GM21447 (cell line): Measurements from ENCODE around the gene QPRT.
"Not testable (repeated sequence)": the region's sequence is repeated elsewhere in the genome, so short reads cannot be mapped to it uniquely, and the experiment has no call there.

ENCODE experiments used
- ATAC-seq: cut with Tn5 transposase; IDR thresholded peaks from one replicate; pipeline ENCODE4 v1.9.1; 2021; ENCODE audit not compliant: unreplicated experiment

Gene QPRT

DNA sequence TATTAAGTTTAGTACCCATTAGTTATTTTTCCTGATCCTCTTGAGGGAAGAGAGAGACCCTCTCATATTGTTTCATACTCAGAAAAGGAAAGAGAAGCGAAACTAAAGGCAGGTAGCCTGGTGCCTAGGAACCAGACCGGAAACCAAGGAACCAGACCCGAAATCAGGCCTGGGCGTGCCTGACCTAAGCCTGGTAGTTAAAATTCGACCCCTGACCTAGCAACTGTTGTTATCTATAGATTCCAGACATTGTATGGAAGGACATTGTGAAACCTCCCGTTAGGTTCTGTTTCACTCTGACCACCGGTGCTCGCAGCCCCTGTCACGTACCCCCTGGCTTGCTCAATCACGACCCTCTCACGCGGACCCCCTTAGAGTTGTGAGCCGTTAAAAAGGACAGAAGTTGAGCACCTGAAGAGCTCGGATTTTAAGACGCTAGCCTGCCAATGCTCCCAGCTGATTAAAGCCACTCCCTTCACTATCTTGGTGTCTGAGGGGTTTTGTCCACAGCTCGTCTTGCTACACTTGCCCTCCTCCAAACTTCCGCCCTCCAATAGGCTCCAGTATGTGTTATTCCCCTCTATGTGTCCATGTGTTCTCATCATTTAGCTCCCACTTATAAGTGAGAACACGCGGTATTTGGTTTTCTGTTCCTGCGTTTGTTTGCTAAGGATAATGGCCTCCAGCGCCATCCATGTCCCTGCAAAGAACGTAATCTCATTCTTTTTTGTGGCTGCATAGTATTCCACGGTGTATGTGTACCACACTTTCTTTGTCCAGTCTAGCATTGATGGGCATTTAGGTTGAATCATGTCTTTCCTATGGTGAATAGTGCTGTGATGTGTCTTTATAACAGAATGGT is 10.7 kb downstream of the QPRT start:
- not testable (repeated sequence) for ATAC-seq

DNA sequence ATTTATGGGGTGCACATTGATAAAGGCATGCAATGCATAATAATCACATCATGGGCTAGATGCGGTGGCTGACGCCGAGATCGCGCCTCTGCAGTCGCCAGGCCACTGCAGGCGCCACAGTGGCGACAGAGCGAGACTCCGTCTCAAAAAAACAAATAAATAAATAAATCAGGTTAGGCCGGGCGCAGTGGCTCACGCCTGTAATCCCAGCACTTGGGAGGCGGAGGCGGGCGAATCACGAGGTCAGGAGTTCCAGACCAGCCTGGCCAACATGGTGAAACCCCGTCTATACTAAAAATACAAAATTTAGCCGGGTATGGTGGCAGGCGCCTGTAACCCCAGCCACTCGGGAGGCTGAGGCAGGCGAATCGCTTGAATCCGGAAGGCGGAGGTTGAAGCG is 13.6 kb downstream of the QPRT start:
- not testable (repeated sequence) for ATAC-seq

DNA sequence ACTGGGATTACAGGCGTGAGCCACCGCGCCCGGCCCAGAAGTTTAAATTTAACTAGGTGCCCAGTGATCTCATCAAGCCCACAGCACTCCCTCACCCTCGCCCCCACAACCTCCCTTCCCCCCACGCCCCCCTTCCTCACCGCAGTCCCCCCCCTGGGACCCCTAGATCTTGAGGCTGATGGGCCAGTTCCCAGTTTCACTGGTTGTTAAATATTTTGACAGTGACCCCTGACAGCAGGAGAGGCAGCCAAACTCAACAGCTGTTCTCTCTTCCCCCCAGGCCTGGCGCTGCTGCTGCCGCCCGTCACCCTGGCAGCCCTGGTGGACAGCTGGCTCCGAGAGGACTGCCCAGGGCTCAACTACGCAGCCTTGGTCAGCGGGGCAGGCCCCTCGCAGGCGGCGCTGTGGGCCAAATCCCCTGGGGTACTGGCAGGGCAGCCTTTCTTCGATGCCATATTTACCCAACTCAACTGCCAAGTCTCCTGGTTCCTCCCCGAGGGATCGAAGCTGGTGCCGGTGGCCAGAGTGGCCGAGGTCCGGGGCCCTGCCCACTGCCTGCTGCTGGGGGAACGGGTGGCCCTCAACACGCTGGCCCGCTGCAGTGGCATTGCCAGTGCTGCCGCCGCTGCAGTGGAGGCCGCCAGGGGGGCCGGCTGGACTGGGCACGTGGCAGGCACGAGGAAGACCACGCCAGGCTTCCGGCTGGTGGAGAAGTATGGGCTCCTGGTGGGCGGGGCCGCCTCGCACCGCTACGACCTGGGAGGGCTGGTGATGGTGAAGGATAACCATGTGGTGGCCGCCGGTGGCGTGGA is 15.6 kb downstream of the QPRT start:
- ATAC-seq = no peak

DNA sequence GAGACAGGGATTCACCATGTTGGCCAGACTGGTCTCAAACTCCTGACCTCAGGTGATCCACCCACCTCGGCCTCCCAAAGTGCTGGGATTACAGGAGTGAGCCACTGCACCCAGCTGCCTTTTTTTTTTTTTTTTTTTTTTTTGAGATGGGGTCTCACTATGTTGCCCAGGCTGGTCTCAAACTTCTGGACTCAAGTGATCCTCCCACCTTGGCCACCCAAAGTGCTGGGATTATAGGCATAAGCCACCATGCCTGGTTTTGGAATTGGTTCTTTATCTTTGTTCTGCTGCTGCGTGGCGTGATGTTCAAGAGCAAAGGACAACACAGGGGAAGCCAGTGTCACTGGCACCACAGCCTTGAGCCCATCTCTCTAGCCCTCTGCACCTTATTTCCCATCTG is 16.7 kb downstream of the QPRT start:
- not testable (repeated sequence) for ATAC-seq

DNA sequence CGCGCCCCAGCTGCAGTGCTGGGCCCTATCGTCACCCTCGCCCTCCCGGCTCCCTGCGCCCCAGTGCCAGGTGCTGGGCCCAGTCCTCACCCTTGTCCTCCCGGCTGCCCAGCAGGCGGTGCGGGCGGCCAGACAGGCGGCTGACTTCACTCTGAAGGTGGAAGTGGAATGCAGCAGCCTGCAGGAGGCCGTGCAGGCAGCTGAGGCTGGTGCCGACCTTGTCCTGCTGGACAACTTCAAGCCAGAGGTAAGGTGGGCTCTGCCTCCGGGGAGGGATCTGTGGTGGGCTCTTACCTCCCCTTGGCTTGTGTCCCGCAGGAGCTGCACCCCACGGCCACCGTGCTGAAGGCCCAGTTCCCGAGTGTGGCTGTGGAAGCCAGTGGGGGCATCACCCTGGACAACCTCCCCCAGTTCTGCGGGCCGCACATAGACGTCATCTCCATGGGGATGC is 17.9 kb downstream of the QPRT start:
- ATAC-seq = no peak

DNA sequence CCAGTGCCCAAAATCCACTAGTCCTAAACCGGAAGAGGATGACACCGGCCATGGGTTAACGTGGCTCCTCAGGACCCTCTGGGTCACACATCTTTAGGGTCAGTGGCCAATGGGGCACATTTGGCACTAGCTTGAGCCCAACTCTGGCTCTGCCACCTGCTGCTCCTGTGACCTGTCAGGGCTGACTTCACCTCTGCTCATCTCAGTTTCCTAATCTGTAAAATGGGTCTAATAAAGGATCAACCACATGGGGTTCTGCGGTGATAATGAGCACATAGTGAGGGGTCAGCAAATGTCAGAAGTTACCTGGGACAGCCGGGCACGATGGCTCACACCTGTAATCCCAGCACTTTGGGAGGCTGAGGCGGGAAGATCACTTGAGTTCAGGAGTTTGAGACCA is 18.4 kb downstream of the QPRT start:
- no peak for ATAC-seq

DNA sequence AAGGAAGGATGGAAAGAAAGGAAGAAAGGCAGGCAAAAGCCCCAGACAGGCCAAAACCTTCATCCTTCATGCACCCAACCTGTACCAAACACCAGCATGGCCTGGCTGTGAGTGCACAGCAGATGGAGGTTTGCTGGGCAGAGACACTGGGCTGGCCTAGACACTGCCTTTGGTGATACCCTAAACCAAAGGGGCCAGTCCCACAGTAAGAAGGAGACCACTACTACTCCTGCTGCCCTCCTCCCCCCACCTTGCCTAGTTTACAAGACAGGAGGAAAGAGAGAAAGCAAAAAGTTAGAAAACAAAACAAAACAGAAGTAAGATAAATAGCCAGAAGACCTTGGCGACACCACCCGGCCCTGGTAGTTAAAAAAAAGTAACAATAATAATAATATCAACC is 19.1 kb downstream of the QPRT start:
- ATAC-seq = no peak

DNA sequence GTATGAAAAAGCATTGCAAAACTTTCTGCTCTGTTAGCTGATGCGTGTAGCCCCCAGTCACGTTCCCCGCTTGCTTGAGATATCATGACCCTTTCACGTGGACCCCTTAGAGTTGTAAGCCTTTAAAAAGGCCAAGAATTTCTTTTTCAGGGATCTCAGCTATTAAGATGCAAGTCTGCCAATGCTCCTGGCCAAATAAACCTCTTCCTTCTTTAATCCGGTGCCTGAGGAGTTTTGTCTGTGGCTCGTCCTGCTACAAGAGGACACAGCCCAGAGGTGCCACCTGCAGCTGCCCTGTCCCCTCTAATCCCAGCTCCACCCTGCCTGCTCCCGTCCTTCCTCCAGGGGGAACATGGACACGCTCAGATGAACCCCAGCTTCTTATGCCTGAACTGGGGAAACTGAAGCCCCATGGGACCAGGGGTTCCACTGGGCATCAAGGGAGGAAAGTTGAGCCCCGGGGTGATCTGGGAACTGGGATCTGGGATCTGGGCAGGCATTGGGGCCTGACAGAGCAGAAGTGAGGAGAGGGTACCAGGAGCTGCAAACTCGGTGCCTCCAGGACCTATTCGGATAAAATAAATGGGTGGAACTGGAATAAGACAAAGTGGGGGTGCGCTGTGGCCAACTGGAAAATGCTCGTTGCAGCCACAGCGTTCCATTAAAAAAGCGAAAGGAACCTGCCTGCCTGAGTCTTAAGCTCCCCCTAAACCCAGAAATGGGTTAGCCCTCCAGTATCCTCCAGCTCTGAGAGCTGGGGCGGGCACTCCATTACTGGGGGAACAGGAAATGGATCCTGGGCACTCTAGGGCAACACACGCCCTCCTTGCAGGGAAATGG is 19.7 kb downstream of the QPRT start:
- ATAC-seq = no peak

DNA sequence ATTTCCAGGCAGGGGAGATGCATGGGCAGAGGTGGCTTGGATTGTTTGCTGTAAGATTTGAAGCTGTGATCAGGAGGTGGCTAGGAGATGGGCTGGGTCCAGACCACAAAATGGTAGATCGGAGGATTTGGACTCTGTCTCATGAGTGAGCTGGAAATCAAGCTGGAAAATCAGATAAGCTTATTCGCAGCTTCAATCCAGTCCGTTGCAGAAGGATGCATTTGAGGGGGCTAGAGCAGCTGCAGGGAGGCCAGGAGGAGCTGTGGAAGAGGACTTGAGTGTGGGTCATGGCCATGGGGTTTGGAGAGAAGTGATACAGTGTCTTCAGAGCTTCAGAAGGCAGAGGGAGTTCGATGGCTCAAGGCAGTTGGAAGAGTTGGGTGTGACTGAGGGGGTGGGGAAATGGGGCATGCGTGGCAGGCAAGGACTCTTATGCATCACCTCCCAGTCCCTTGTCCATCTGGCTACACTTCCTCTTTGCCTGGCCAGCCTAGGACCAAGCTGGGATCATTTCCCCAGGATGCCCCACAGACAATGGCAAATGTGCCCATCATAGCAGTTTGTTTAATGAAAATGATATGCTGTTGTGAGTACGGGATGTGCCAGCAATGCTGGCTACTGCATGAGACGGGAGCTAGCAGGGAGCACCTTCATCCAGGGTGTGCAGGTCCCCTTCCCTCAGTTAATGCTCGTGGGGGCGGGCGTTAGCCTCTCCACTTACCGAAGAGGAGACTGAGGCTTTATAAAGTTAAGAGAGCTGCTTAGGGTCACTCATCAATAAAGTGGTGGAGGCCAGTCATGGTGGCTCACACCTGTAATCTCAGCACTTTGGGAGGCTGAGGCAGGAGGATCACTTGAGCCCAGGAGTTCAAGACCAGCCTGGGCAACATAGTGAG is 20.6 kb downstream of the QPRT start:
- ATAC-seq = no peak

DNA sequence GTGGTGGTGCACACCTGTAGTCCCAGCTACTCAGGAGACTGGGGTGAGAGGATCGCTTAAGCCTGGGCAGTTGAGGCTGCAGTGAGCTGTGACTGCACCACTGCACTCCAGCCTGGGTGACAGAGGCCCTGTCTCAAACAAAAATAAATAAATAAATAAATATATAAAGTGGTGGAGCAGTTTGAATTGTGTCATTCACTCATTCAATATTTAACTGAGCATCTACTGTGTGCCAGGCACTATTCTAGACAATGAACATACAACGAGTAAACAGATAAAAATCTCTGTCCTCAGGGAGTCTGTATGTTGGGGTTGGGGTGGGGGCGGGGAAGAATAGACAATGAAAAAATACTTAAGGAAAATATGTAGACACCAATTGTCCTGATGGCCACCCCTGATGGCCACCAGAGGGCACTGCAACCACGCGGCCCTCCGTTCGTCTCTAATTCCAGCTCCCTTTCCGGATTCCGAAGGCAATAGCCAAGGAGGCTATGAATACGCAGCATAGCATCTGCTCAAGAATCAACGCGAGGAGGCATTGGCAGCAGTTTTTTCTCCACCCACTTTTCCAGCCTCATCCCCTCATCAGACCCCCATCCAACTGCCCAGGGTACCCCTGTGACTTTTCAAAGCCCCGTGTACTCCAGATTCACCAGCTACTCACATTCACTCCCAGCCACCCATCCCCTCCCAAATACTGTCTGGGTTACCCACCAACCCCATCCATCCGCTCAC is 21.4 kb downstream of the QPRT start:
- ATAC-seq = no peak

DNA sequence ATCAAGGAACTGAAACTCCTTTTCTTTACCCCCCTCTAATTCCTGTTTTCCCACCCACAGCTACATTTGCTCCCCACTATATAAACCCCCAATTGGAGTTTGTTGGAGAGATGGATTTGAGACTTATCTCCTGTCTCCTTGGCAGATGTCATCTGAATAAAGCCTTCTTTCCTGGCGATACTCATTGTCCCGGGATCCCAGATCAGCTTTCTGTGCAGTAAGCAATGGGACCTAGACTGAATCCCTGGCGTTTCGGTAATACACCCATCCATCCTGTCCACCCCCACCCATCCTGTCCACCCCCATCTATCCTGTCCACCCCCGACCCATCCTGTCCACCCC is 22.2 kb downstream of the QPRT start:
- ATAC-seq = no peak

DNA sequence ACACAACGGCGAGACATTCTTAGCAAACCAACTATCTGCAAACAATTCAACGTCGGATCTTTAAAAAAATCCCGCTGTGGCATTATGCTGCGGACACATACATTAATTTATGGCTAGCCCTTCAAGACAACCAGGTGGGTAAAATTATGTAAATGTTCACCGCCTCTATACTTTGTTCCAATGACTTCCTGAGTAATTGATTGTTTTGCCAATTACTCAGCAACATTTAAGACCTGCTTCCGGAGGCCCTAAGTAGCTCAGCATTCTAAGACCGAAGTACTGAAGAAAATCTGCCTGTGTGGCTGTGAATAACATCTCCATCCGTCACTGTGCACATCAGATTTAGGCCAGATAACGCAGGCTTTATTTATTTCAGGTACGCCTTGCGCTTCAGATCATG is 23.3 kb downstream of the QPRT start:
- ATAC-seq = peak; percentile 33

DNA sequence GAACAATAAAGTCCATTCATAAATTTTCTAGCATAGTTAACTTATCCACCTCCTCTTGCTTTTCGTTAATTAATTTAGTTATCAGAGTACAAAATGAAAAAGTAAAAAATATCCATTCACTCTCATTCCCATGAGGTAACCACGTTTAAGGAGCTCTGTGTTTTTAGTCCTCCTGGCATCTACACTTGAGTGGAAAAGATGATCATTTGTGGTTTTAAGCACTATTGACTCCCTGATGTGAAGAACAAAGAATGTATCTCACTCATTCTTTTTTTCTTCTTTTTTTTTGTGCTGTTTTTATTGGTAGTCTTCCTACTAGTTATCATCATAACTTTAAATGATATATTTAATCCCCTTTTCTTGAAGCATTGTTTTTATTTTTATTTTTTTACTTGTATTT is 26.1 kb downstream of the QPRT start:
- ATAC-seq = no peak

DNA sequence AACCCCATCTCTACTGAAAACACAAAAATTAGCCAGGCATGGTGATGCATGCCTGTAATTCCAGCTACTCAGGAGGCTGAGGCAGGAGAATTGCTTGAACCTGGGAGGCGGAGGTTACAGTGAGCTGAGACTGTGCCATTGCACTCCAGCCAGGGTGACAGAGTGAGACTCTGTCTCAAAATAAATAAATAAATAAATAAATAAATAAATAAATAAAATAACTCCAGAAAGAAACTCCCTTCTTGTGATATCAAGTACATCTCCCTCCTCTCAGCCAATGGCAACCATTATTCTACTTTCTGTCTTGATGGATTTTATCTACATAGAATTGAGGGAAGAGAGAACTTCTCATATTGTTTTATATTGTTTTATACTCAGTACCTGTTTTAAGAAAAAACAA is 28.2 kb downstream of the QPRT start:
- not testable (repeated sequence) for ATAC-seq

DNA sequence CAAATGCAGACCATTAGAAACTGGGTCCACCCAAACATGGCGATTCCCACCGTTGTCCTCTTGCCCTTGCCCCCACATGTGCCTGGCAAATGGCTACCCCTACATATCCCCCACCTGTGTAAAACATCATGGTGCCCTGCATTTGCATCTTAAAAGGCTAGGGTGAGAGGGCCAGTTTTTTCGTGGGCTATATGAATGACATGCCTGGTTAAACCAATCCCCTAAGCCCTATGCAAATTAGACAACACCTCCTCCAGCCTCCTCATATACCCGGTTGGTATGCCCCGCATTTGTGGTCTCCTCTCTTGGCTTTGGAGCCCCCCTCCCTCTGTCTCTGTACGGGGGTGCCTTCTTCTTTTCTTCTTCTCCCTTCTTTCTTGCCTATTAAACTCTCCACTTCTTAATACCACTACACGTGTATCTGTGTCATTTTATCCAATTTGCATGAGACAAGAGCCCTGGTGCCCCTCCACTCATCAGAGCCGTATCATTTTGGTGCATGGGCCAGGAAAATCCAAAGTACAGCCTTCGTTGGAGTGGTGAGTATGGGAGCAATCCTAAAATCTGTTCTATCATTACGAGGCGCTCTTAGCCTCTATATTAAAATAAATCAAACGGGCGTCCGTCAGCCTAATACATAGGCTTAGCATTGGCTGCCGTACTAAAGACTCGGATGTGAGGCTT is 30.1 kb downstream of the QPRT start:
- ATAC-seq = no peak

DNA sequence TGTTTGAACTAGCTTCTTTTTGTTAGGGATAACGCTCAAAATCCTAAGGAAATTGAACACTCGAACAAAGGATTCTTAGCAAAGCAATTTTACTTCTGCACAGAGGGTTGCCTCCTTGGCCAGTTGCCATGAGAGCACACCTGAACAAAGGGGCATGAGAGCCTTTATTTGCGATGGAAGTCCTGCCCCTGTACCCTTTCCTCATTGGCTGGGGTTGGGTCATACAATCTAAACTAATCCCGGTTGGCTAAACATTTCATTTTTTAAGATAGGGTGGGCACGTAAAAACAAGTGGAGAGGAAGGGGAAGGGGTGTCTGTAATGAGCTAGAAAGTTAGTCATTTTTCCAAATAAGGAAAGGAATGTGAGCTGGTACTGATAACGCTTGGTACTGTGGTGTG is 30.7 kb downstream of the QPRT start:
- not testable (repeated sequence) for ATAC-seq

DNA sequence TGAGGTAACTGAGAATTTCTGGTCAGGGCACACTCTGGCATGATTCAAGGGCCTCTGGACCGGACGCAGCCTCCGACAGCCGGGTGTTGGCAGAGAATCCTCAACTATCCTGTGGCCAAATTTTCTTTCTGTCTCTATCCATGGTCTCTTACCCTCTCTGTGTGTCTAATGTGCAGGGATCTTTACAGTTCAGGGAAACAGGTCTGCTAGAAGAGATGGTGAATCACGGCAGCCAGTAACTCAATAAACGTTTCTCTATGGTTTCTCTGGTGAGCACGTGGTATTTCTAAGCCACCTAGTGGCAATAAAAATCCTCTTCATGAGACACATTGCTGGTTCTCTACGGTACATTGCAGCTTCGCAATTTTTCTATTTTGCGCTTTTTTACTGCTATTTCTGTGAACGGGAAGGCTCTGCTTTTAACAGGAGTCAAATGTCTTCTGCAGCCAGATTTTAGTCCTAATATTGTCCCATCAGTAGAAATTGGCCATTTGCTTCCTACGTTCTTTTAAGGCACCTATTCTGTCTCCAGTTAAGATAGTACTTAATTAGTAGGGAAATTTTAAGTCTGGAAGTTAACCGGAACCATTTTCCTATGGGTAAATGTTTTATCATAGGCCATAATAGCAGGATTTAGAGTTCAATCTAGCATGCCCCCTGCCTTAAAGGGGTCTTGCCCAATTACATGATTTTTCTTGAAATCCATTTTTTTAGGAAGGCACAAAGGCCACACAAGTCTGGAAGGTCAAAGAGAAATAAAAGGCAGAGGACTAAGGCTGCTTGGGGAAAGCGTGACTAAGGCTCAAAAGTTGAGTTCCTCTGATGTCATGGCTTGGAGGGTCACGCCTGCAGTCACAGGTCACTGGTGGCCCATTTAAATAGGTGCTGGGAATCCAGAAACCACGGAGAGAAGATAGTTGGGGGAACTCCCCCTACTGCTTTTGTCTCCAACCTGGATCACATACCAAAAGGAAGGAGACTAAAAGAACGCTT is 31.5 kb downstream of the QPRT start:
- ATAC-seq = no peak

DNA sequence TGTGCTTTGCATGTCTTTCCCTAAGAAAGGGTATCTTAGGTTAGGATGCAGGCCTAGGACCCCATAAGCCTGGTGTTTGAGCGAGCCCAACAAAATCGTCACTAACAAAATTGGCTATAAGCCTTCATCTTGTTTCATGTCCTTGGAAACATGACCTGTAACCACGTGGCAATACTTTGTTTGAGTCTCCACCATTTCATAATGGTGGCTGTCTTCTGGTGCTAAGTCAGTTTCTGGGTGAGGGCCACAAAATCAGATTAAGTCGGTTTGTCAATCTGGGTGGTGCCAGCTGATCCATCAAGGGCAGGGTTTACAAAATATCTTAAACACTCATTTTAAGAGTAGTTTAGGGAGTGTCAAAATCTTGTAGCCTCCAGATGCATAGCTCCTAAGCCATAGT is 33.8 kb downstream of the QPRT start:
- no peak for ATAC-seq
